AG04450 (cell line): ENCODE results near the gene PITX1. TPM values are rescaled to one million over a fixed set of nuclear protein-coding genes. Genes with fewer than 3 reads are reported as not detected.

ENCODE experiments used
- CTCF ChIA-PET: fragments of 300-600, 350-600 bp; formaldehyde crosslinking; extraction: SDS; loops from one replicate; lab custom pipeline; 2022; ENCODE audit warnings: antibody characterized with exemption, inconsistent platforms; lab: Charles Lee
- POLR2A ChIA-PET: fragments of 350-600 bp; formaldehyde crosslinking; extraction: SDS; loops from one replicate; lab custom pipeline; 2021; ENCODE audit warnings: antibody characterized with exemption, inconsistent platforms; lab: Yijun Ruan, JAX
- DNase-seq: peaks from one replicate; pipeline ENCODE4 v3.0.0-alpha.2; 2011; ENCODE audit warnings: low read depth, low spot score
- H3K27ac ChIP-seq: one replicate; pipeline ENCODE4 v1.5.1; 2012; ENCODE audit warnings: low read depth, low read length, control low read depth
- H3K27me3 ChIP-seq: one replicate; pipeline ENCODE4 v1.6.0; 2012; ENCODE audit warnings: low read length; ENCODE audit not compliant: control insufficient read depth, insufficient read depth
- H3K4me3 ChIP-seq: 2 replicates; pipeline ENCODE4 v1.5.1; 2011; ENCODE audit warnings: mild to moderate bottlenecking, low read depth, low read length, control low read depth
- H3K9me3 ChIP-seq: 2 replicates; pipeline ENCODE4 v1.5.1; 2012; ENCODE audit warnings: low read length; ENCODE audit not compliant: control insufficient read depth, insufficient read depth
- polyA plus RNA-seq: library from polyadenylated mRNA; depleted of rRNA; stranded (reverse); fragments of >200 nt; gene quantifications from 2 replicates; pipeline ENCODE4 v1.2.3, GENCODE V29; 2011
- TF ChIP-seq, protein P1 (sequence below): IDR thresholded peaks from 2 replicates; pipeline ENCODE4 v1.5.1; 2011; ENCODE audit warnings: low read depth, low read length, control low read depth, inconsistent platforms

PITX1 gene
- polyA plus RNA-seq, 1 experiment = 72.1 TPM

DNA sequence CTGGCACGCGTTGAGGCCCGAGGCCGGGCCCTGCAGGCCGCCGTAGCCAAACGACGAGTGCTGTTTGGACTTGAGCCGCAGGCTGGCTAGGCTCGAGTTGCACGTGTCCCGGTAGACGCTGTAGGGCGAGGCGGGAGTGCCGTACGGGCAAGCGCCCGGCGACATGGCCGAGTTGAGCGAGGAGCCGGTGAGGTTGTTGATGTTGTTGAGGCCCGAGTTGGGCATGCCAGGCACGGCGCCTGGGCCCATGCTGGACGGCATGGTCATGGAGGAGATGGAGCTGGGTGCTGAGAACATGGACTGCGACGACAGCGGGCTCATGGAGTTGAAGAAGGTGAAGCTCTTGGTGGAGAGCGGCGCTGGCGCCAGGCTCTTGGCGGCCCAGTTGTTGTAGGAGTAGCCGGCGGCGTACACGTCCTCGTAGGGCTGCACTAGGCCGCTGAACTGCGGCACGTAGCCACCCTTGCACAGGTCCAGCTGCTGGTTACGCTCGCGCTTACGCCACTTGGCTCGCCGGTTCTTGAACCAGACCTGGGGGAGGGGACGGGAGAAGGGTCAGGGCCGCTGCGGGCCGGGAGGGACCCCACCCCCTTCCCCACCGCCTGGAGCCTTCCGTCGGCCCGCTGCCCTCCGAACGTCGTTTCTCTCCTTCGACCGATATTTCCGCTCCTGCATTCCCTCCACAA lies 5.1 kb downstream of the PITX1 start:
- CTCF ChIA-PET = no interaction called here
- peak overlapping the region; percentile 39 for H3K27ac ChIP-seq
- TF ChIP-seq, protein P1, sequence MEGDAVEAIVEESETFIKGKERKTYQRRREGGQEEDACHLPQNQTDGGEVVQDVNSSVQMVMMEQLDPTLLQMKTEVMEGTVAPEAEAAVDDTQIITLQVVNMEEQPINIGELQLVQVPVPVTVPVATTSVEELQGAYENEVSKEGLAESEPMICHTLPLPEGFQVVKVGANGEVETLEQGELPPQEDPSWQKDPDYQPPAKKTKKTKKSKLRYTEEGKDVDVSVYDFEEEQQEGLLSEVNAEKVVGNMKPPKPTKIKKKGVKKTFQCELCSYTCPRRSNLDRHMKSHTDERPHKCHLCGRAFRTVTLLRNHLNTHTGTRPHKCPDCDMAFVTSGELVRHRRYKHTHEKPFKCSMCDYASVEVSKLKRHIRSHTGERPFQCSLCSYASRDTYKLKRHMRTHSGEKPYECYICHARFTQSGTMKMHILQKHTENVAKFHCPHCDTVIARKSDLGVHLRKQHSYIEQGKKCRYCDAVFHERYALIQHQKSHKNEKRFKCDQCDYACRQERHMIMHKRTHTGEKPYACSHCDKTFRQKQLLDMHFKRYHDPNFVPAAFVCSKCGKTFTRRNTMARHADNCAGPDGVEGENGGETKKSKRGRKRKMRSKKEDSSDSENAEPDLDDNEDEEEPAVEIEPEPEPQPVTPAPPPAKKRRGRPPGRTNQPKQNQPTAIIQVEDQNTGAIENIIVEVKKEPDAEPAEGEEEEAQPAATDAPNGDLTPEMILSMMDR = no peak
- peak overlapping the region; percentile 22 for H3K4me3 ChIP-seq
- H3K27me3 ChIP-seq = peaks cover 6% of the 10 kb centered on the region
- DNase-seq = no peak
- peaks cover 27% of the 10 kb centered on the region for H3K9me3 ChIP-seq
- POLR2A ChIA-PET = no interaction called here

- TF ChIP-seq, protein P1 = no peak
- peaks cover 6% of the 10 kb centered on the region for H3K27me3 ChIP-seq
- peaks cover 27% of the 10 kb centered on the region for H3K9me3 ChIP-seq
- no peak overlapping the region for H3K27ac ChIP-seq
- peak overlapping the region; percentile 22; the same call in 1 of the 2 replicates for H3K4me3 ChIP-seq
- ChIA-PET CTCF (no interaction called here), POLR2A (no interaction called here)
- no peak for DNase-seq
Measured at GRCh38 chr5:135027697-135028615, 6.1 kb downstream of the PITX1 start.

- Histone ChIP-seq H3K9me3 (peaks cover 27% of the 10 kb centered on the region), H3K27ac (peak overlapping the region; percentile 47), H3K27me3 (peaks cover 6% of the 10 kb centered on the region), H3K4me3 (0 out of 2 replicates have a peak overlapping the region, but pooled peaks have one; percentile 2)
- CTCF ChIA-PET = no interaction called here
- POLR2A ChIA-PET = no interaction called here
- no peak for DNase-seq
- TF ChIP-seq, protein P1 = no peak
Measured at GRCh38 chr5:135027266-135027696, 6.7 kb downstream of the PITX1 start.

GRCh38 chr5:135026645-135027265 lies 7.3 kb downstream of the PITX1 start:
- Histone ChIP-seq H3K4me3 (no peak overlapping the region), H3K9me3 (peaks cover 27% of the 10 kb centered on the region), H3K27me3 (peaks cover 6% of the 10 kb centered on the region), H3K27ac (peak overlapping the region; percentile 47)
- ChIA-PET CTCF (interaction anchor here (0.7 to 1.1 kb wide), 2 partner anchors 15 to 292 kb away, joined by 3 read pairs; no protein-coding TSS in a partner anchor), POLR2A (interaction anchor here (0.7 kb wide), 1 partner anchor 185 kb away, joined by 6 read pairs; no protein-coding TSS in a partner anchor)
- no peak for DNase-seq
- TF ChIP-seq, protein P1 = no peak
